ENCODE results near the gene EPB41L5.
"Not testable (repeated sequence)": the region's sequence is repeated elsewhere in the genome, so short reads cannot be mapped to it uniquely, and the experiment has no call there.

EPB41L5 gene

GRCh38 chr2:120029672-120030640 lies 17.1 kb downstream of the EPB41L5 start:
- DNase-seq, result no peak

- DNase-seq, result no peak
These were observed 19.4 kb downstream of the EPB41L5 start for GRCh38 chr2:120032297-120032696.

GRCh38 chr2:120034027-120034426 lies 21.1 kb downstream of the EPB41L5 start:
- no peak for DNase-seq

- no peak for DNase-seq
These were observed 21.7 kb downstream of the EPB41L5 start for GRCh38 chr2:120034621-120035020.

- DNase-seq, result no peak
These were observed 23.3 kb downstream of the EPB41L5 start for GRCh38 chr2:120036145-120036544.

- no peak for DNase-seq
These were observed 25.2 kb downstream of the EPB41L5 start for GRCh38 chr2:120037995-120038541.

GRCh38 chr2:120042359-120042758 lies 29.5 kb downstream of the EPB41L5 start:
- DNase-seq, result no peak

- DNase-seq, result no peak
These were observed 31.5 kb downstream of the EPB41L5 start for GRCh38 chr2:120044336-120044735.

- DNase-seq, result not testable (repeated sequence)
These were observed 32.9 kb downstream of the EPB41L5 start for GRCh38 chr2:120045775-120046174.

- not testable (repeated sequence) for DNase-seq
These were observed 33.4 kb downstream of the EPB41L5 start for GRCh38 chr2:120046252-120046651.

- DNase-seq, result no peak
These were observed 39.7 kb downstream of the EPB41L5 start for GRCh38 chr2:120052597-120052996.

- no peak for DNase-seq
These were observed 41.0 kb downstream of the EPB41L5 start for GRCh38 chr2:120053891-120054290.

GRCh38 chr2:120059483-120059882 lies 46.6 kb downstream of the EPB41L5 start:
- no peak for DNase-seq

- no peak for DNase-seq
These were observed 47.3 kb downstream of the EPB41L5 start for GRCh38 chr2:120060088-120060623.

- no peak for DNase-seq
These were observed 51.8 kb downstream of the EPB41L5 start for GRCh38 chr2:120064664-120065063.

GRCh38 chr2:120066800-120067547 lies 54.1 kb downstream of the EPB41L5 start:
- no peak for DNase-seq

GRCh38 chr2:120068040-120068658 lies 55.3 kb downstream of the EPB41L5 start:
- DNase-seq, result not testable (repeated sequence)

GRCh38 chr2:120075545-120075944 lies 62.7 kb downstream of the EPB41L5 start:
- no peak for DNase-seq

- no peak for DNase-seq
These were observed 65.0 kb downstream of the EPB41L5 start for GRCh38 chr2:120077896-120078295.

GRCh38 chr2:120079647-120080046 lies 66.8 kb downstream of the EPB41L5 start:
- DNase-seq, result no peak

GRCh38 chr2:120091436-120091835 lies 78.6 kb downstream of the EPB41L5 start:
- no peak for DNase-seq

- no peak for DNase-seq
These were observed 81.9 kb downstream of the EPB41L5 start for GRCh38 chr2:120094795-120095194.

GRCh38 chr2:120100627-120101026 lies 87.8 kb downstream of the EPB41L5 start:
- DNase-seq, result no peak

Data from stimulated activated CD4-positive, alpha-beta T cell treated with anti-CD3 and anti-CD28 coated beads, Interleukin-4, amount 100 ng/mL, for 24 hours (primary cell).